Measurements from ENCODE around the gene CACNG1.

DNA sequence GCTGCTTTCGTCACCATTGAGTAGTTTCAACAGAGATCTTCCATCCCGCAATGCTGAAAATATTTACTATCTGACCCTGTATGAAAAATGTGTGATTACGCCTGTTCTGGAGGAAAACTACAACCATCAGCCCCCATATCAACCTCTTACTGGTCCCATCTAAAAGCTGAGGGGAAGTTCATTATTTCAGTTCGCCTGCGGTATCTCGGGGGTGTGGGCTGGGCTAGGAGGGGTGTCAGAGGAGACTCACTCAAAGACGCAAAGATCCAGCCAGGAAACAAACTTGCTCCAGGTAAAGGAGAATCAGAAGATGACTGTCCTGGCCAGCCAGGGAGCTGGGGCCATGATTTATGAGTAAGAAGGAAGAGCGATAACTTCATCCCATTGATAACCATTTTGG, 13.7 kb downstream of the CACNG1 start:
- TF ChIP-seq POLR2A (IDR thresholded peaks at IDR 0.05; ENCODE audit: low read depth, low read length) (no peak), NFE2L2 (IDR thresholded peaks at IDR 0.05; ENCODE audit: low read depth, low read length) (no peak), MXI1 (IDR thresholded peaks at IDR 0.05; ENCODE audit: borderline replicate concordance, low read depth, low read length) (no peak), RAD21 (IDR thresholded peaks at IDR 0.05; ENCODE audit: low read length) (no peak), RCOR1 (IDR thresholded peaks at IDR 0.05; ENCODE audit: insufficient replicate concordance, low read length) (no peak), RFX5 (IDR thresholded peaks at IDR 0.05; ENCODE audit: low read depth, low read length) (no peak), CEBPB (IDR thresholded peaks at IDR 0.05; ENCODE audit: low read depth, low read length) (no peak), BHLHE40 (IDR thresholded peaks at IDR 0.05; ENCODE audit: low read depth, low read length) (no peak)
- TF ChIP-seq, protein P1, sequence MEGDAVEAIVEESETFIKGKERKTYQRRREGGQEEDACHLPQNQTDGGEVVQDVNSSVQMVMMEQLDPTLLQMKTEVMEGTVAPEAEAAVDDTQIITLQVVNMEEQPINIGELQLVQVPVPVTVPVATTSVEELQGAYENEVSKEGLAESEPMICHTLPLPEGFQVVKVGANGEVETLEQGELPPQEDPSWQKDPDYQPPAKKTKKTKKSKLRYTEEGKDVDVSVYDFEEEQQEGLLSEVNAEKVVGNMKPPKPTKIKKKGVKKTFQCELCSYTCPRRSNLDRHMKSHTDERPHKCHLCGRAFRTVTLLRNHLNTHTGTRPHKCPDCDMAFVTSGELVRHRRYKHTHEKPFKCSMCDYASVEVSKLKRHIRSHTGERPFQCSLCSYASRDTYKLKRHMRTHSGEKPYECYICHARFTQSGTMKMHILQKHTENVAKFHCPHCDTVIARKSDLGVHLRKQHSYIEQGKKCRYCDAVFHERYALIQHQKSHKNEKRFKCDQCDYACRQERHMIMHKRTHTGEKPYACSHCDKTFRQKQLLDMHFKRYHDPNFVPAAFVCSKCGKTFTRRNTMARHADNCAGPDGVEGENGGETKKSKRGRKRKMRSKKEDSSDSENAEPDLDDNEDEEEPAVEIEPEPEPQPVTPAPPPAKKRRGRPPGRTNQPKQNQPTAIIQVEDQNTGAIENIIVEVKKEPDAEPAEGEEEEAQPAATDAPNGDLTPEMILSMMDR (conservative IDR thresholded peaks at IDR 0.05; ENCODE audit: low read depth, low read length): no peak

Data from IMR-90 (cell line).